ENCODE data around the gene PSMD7.
"Not testable (repeated sequence)": the region's sequence is repeated elsewhere in the genome, so short reads cannot be mapped to it uniquely, and the experiment has no call there.

PSMD7 gene

DNA sequence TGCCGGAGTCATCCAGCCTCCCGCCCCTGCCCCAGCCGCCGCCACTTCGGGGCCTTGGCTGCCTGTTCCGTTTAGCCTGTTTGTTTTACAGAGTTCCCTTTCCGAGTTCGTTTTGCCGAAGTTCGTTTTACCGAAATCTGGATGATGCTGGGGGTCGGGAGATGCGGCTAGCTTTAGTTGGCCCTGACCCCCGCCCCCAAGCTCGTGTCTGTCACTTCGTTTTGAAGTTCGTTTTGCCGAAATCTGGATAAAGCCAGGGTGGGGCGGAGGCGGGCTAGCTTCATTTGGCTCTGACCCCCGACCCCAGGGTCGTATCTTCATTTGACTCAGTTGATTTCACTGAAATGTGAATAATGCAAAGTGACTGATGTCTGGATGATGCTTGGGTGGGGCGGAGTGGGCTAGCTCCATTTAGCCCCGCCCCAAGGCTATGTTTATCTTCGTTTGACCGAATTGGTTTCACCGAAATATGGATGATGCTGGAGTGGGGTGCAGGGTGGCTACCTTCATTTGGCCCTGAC, 591 bp downstream of the PSMD7 start:
- no peak for DNase-seq (ENCODE audit: low read depth)

DNA sequence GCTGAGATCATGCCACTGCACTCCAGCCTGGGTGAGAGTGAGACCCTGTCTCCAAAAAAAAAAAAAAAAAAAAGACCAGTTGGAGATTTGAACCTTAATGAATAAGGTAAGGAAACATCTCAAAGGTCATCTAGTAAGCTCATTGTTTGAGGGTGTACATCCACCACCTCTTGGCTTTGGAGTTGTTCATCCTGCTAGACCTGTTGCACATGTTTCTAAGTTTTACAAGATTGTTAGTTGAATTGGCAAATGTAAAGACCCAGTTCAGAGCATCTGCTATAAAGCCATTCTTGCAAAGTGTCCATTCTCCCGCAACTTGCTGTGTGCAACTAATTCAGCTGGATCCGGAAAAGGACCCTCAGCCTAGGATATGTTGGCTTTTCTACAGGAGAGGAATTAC, 1.5 kb downstream of the PSMD7 start:
- DNase-seq (ENCODE audit: low read depth), result no peak

DNA sequence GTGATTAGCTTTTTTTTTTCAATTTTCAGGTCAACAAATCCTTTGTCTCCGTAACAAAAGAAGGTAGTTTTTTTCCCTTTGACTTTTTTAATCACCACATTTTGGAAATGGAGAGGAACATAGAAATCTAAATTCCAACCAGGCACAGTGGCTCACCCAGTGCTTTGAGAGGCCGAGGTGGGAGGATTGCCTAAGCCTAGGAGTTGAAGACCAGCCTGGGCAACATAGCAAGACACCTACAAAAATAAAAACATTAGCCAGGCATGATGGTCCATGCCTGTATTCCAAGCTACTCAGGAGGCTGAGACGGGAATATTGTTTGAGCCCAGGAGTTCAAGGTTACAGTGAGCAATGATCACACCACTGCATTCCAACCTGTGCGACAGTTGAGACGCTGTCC, 5.7 kb downstream of the PSMD7 start:
- DNase-seq (ENCODE audit: low read depth), result no peak

DNA sequence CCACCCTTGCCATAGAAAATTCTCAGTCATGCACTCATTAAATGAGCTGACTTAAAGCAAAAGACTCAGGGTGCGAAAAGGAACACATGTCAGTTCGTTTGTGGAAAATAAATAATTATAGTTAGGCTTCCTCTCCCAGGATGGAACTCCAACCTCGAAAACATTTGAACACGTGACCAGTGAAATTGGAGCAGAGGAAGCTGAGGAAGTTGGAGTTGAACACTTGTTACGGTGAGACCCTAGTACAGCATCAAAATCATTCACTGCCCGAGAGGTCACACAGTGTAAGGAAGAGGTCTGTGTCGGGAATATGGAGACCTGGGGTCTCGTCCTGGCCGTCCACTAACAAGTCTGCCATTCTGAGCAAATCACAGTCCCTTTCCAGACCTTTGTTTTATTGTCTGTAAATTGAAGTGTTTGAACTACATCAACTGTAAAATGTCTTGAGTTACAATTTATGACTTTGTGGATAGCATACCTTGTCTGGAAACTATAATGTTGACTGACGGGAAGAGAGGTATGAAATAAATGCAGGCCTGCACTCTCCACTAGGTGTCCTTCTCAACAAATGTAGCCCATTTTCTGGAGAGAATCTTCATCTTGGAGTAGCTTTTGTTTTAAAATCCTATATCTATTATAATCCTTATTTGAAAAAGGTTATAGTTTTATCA, 7.7 kb downstream of the PSMD7 start:
- no peak for DNase-seq (ENCODE audit: low read depth)

DNA sequence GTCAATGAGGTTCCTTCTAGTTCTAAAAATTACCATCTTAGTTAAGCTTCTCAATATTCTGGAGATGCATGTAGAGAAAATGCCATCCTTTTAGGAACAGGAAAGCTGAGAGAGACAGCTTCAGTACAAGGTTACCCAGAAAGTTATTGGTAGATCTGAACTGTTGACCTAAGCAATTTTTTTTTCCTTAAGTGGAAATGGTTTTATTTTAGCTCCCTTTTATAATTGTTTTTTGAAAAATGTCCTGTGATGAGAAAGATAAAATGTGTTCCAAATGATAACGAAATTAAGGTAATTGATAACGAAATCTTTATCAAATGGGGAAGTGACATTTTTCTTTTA, 8.2 kb downstream of the PSMD7 start:
- DNase-seq (ENCODE audit: low read depth), result no peak

DNA sequence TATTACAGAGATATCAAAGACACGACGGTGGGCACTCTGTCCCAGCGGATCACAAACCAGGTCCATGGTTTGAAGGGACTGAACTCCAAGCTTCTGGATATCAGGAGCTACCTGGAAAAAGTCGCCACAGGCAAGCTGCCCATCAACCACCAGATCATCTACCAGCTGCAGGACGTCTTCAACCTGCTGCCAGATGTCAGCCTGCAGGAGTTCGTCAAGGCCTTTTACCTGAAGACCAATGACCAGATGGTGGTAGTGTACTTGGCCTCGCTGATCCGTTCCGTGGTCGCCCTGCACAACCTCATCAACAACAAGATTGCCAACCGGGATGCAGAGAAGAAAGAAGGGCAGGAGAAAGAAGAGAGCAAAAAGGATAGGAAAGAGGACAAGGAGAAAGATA, 8.7 kb downstream of the PSMD7 start:
- DNase-seq (ENCODE audit: low read depth), result no peak

DNA sequence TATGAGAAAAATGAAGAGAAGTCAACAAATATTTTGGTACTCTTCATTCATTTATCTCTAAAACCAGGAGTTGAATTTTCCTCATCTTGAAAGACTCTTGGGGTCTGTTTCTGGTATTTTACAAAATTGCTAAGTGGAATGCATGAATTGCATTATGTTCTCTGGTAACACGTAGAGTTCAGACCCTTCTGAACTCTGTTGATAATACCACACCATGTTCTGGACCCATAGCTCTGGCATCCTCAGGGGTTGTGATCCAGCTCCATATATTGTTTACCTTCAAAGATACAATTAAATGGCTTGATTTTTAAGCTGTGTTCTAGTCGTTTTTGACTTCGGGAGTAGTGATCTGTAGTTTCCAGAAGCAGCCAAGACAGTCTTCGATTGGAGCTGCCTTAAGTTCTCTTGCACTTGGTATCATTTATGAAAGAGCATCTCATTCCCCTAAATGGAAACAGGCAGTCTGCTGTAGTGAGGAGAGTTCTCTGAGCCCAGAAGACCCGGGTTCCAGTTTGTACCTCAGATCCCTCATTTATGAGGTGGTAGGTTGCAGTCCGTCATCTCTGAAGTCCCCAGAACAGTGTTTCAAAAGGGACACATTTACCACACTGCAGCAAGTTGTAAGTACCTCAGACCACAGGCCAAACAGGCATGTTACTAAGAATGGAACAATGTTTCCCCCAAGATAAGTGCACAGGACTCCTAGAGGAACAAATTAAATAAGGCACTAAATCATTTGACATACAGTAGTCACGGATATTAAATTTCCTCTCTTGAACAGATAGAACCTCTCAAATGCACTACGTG, 9.6 kb downstream of the PSMD7 start:
- no peak for DNase-seq (ENCODE audit: low read depth)

DNA sequence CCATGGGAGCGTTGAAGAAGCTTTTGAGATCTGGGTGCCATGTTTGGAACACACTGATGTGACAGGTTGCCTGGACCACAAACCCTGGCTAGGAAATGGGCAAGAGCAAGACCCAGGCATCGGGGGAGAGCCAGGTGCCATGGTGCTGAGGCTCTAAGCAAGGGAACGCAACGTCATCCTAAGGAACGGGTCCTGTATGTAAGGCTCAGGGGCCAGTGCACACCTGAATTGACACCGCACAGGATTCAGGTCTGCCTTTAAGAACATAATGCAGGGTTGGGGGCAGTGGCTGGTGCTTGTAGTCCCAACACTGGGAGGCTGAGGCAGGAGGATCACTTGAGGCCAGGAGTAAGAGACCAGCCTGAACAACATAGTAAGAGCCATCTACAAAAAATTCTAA, 10.8 kb downstream of the PSMD7 start:
- DNase-seq (ENCODE audit: low read depth), result no peak

DNA sequence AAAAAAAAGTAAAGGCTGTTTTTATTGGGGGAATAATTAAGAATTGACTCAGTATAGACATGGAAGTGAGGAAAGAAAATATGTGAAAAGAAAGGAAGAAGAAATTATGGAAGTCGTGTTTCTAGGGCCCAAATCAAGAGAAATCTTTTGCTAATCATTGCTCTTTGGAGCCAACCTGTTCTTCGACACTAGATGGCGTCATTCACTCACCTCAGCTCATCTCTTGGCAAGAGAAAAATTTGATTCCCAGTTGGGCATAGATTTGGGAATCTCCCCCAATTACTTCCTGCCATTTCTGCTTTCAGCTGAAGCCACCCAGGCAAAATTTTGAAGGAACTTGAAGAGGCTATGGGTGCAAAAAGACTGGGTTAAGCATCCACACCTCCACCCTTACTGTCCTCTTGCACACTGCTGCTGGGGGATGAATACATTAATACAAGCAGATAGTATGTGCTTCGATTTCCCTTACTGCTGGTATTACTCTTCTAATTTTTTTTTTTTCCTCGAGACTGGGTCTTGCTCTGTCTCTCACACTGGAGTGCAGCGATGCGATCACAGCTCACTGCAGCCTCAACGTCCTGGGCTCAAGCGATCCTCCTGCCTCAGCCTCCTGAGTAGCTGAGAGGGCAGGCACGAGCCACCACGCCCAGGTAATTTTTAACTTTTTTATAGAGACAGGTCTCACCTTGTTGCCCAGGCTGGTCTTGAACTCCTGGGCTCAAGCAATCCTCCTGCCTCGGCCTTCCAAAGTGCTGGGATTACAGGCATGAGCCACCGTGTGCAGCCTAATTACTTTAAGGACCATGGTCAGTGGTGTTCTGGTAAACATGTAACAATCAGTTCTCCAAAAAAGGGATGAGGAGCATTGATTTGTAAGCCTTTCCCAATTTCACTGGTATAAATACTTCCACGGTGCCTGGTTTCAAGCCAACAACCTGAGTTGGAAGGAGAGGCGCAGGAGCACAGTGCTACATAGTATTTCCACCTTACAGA, 13.5 kb downstream of the PSMD7 start:
- no peak for DNase-seq (ENCODE audit: low read depth)

DNA sequence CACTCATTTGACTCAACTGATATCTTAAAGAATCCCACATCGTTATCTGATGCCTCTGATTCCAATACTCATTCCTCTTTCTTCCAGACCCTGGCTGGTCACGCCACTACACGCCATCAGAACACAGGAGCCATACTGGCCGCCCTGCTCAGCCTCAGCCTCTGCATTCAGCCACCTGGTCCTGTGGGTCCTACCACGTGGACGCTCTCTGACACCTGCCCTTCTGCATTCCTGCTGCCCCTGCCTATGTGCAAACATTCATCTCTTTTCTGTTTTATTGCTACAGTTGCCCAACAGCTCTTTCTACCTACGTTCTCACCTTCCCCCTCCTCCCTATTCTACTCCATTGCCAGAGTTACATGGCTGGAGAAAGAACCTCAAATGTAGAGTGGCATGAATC, 18.4 kb downstream of the PSMD7 start:
- no peak for DNase-seq (ENCODE audit: low read depth)

DNA sequence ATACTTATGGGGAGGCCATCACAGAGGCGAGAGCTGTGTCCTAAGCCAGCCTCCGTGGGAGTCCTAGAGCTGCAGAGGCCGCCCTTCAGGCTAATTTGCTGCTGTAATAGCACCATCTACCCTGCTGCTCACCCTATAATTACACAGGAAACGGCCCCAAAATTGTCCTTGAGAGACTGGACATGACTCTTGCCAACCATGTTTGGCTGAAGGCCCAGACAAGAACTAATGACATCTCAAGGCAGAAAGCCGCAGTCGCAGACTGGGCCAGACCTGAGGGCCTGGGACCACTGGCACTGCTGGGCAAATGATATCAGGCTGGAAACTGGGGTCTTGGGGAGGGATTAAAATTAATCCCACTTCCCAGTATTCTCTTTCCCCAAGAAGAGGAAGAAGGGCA, 24.1 kb downstream of the PSMD7 start:
- DNase-seq (ENCODE audit: low read depth), result no peak

DNA sequence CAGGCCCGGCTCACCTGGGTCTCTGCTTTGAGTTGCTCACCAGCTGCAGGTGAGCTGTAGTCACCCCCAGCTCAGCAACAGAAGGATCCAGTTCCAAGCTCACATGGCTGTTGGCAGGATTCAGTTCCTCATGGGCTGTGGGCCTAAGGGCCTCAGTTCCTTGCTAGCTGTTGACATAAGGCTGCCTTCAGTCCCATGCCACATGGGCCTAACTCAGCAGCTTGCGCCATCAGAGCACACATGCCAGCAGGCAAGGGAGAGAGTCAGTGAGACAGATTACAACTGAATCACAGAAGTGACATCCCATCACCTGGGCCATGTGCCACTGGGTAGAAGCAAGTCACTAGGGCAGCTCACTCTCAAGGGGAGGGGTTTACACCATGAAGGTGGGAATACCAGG, 24.7 kb downstream of the PSMD7 start:
- DNase-seq (ENCODE audit: low read depth), result no peak

DNA sequence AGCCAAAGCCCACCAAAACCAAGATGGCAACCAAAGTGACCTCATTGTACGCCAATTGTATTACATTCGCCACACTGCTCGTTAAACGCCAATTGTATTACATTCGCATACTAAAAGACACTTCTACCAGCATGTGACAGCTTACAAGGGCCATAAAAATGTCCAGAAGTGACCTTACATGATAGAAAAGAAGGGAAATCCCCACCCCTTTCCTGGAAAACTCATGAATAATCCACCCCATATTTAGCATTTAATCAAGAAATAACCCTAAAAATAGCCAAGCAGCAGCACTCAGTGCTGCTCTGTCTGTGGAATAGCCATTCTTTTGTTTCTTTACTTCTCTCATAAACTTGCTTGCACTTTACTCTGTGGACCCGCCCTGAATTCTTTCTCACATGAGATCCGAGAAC, 25.7 kb downstream of the PSMD7 start:
- DNase-seq (ENCODE audit: low read depth), result no peak

DNA sequence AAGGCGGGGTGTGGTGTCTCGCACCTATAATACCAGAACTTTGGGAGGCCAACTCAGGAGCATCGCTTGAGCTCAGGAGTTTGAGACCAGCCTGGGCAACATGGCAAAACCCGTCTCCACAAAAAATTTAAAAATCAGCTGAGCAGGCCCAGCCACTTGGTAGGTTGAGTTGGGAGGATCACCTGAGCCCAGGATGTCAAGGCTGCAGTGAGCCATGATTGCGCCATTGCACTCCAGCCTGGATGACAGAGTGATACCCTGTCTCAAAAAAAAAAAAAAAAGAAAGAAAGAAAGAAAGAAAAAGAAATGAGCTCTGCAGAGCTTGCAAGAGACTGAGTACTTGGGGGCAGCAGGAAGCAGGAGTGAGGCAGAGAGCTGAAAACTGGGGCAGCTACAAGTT, 28.2 kb downstream of the PSMD7 start:
- not testable (repeated sequence) for DNase-seq (ENCODE audit: low read depth)

DNA sequence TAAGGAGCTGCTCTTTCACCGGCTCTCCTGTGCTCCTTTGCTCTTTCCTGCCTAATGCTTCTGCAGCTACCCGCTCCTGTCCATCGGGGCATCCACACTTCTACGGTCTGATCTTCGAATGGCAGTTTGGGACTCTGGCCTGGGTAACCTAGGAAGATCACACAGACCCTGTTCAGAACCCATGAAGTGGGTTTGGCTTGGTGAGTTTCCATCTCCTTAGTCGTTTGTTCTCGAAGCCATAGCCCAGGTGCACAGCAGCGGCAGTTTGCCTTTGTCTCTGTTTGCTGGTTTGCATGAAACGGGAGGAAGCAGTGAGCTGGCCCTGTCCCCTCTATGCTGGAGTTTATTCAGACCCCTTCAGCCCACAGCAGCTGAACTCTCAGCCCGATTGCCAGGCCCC, 29.0 kb downstream of the PSMD7 start:
- no peak for DNase-seq (ENCODE audit: low read depth)

DNA sequence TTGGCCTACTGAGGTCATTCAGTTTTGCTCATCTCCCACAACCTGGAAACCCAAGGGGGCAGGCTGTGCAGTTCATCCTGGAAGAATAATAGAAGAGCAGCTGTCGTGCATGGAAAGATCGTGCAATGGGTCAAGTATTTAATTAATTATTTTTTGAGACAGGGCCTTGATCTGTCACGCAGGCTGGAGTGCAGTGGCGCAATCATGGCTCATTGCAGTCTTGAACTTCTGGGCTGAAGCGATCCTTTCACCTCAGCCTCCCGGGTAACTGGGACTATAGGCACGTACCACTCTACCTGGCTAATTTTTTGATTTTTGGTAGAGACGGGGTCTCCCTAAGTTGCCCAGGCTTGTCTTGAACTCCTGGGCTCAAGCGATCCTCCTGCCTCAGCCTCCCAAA, 31.7 kb downstream of the PSMD7 start:
- not testable (repeated sequence) for DNase-seq (ENCODE audit: low read depth)

DNA sequence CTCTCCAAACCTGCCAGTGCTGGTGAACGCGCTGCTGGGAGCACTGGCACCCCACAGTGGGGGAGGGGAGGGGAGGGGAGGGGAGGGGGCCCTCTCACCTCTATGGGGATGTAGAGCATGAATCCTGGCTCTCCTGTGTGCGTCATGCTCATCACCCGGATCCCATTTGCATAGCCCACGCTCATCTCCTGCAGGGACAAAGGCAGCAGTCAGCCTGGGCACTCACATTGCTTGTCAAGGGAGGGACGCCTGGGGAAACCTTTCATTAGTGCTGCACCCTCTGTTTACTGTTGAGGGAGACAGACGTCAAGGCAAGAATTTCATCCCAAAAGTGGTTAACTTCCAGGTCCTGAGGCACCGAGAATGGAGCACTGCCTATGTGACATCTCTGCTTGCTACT, 35.9 kb downstream of the PSMD7 start:
- DNase-seq (ENCODE audit: low read depth), result not testable (repeated sequence)

DNA sequence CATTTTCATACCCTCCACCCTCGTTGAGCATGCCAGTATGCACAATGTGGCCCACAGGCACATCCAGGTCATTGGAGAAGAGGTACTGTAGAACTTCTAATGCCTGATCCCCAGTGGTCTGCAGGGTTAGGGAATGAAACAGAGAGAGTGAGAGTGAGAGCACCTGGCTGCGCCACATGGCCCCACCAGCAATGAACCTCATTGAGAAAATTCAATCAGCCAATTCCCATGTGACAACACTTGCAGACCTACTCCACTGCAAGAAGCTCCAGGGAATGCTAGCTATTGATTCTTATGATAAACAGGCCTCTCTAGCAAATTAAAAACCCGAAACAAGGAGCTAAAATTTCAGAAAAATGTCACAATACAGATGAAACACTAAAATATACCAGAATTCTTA, 40.9 kb downstream of the PSMD7 start:
- not testable (repeated sequence) for DNase-seq (ENCODE audit: low read depth)

DNA sequence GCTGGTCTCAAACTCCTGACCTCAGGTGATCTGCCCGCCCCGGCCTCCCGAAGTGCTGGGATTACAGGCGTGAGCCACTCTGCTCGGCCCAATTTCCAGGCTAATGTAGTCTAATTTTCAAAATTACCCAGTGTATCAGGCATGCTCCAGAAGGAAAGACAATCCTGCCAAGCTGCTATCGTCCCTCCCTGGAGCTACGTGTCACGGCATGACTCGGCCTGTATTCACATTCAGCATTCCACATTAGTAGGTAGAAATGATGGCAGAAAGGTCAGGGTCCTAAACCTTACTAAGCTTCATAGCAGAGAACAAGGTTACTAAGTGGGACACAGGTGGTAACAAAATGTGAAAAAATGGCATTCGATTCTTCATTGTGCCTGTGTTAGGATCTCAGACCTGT, 42.6 kb downstream of the PSMD7 start:
- not testable (repeated sequence) for DNase-seq (ENCODE audit: low read depth)

DNA sequence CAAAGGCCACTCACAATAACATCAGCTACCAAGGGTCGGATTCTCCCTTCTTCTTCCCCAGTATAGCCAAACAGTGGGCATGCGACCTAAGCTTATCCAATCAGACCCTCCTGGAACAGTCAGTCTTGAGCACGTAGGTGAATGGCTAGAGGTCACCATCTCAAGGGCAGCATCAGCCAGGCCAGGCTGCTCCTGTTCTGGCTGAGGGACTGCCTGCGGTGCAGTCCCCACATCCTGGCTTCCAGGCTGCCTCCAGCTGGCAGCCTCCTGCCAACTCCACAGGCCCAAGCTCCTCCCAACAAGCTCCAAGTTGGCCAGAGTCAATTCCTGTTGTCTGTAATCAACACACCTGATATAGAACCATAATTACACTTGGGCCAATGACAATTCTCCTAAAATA, 56.4 kb downstream of the PSMD7 start:
- not testable (repeated sequence) for DNase-seq (ENCODE audit: low read depth)
